GM23338 (cell line): ENCODE measurements around the gene NEURL1B.

Source experiments
- CREB1 ChIP-seq: fragments of 250-450 bp; sonication (Bioruptor Pico); IDR thresholded peaks from 2 replicates; pipeline ENCODE4 v1.5.0; 2020; ENCODE audit warnings: low read depth, mild to moderate bottlenecking, moderate library complexity
- CTCF ChIP-seq, 2 experiments: fragments of 200-600 bp in 1 of 2; sonication (generic) in 1 of 2; conservative IDR thresholded peaks; 2 replicates each; pipeline versions ENCODE4 v1.5.1 to v1.6.1; 2016 to 2017; ENCODE audit warnings: antibody characterized with exemption in 2 of 2, low read depth in 2 of 2, mild to moderate bottlenecking in 2 of 2, moderate library complexity in 1 of 2
- ETS1 ChIP-seq: IDR thresholded peaks from 2 replicates; pipeline ENCODE4 v1.6.1; 2016; ENCODE audit warnings: antibody characterized with exemption
- EZH2 ChIP-seq: fragments of 200-600 bp; sonication (generic); IDR thresholded peaks from one replicate; pipeline ENCODE4 v1.8.0; 2017; ENCODE audit warnings: antibody characterized with exemption, mild to moderate bottlenecking, low read depth; ENCODE audit not compliant: unreplicated experiment
- EZH2phosphoT487 ChIP-seq: fragments of 200-600 bp; sonication (generic); IDR thresholded peaks from one replicate; pipeline ENCODE4 v1.8.1; 2018; ENCODE audit warnings: antibody characterized with exemption; ENCODE audit not compliant: unreplicated experiment
- JUNB ChIP-seq: IDR thresholded peaks from one replicate; pipeline ENCODE4 v1.6.1; 2016; ENCODE audit warnings: antibody characterized with exemption; ENCODE audit not compliant: unreplicated experiment
- POLR2AphosphoS5 ChIP-seq: IDR thresholded peaks from 2 replicates; pipeline ENCODE4 v1.6.1; 2016; ENCODE audit warnings: antibody characterized with exemption, low read depth
- STAT1 ChIP-seq: IDR thresholded peaks from one replicate; pipeline ENCODE4 v1.6.1; 2016; ENCODE audit warnings: antibody characterized with exemption; ENCODE audit not compliant: unreplicated experiment
- ZNF114 ChIP-seq: fragments of 250-450 bp; sonication (Bioruptor Pico); IDR thresholded peaks from 2 replicates; pipeline ENCODE4 v1.5.0; 2020; ENCODE audit warnings: mild to moderate bottlenecking, moderate library complexity
- TF ChIP-seq, protein P1 (sequence below): IDR thresholded peaks from one replicate; pipeline ENCODE4 v1.6.1; 2018; ENCODE audit warnings: antibody characterized with exemption; ENCODE audit not compliant: unreplicated experiment

- TF ChIP-seq EZH2 (no peak), CTCF (conservative IDR thresholded peaks at IDR 0.05; ENCODE audit: low read depth in 2 of 2) (no peak), ZNF114 (no peak), CREB1 (CRISPR knock-in tag) (no peak), JUNB (no peak), POLR2AphosphoS5 (no peak), EZH2phosphoT487 (no peak), STAT1 (no peak), ETS1 (no peak)
- TF ChIP-seq, protein P1, sequence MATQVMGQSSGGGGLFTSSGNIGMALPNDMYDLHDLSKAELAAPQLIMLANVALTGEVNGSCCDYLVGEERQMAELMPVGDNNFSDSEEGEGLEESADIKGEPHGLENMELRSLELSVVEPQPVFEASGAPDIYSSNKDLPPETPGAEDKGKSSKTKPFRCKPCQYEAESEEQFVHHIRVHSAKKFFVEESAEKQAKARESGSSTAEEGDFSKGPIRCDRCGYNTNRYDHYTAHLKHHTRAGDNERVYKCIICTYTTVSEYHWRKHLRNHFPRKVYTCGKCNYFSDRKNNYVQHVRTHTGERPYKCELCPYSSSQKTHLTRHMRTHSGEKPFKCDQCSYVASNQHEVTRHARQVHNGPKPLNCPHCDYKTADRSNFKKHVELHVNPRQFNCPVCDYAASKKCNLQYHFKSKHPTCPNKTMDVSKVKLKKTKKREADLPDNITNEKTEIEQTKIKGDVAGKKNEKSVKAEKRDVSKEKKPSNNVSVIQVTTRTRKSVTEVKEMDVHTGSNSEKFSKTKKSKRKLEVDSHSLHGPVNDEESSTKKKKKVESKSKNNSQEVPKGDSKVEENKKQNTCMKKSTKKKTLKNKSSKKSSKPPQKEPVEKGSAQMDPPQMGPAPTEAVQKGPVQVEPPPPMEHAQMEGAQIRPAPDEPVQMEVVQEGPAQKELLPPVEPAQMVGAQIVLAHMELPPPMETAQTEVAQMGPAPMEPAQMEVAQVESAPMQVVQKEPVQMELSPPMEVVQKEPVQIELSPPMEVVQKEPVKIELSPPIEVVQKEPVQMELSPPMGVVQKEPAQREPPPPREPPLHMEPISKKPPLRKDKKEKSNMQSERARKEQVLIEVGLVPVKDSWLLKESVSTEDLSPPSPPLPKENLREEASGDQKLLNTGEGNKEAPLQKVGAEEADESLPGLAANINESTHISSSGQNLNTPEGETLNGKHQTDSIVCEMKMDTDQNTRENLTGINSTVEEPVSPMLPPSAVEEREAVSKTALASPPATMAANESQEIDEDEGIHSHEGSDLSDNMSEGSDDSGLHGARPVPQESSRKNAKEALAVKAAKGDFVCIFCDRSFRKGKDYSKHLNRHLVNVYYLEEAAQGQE: no peak
Observed at GRCh38 chr5:172644266-172644665, 3.2 kb downstream of the NEURL1B start.
